Lower leg skin (tissue), 3 donors: ENCODE results near the gene PPP1CC.

Experiments
- POLR2A ChIP-seq, 2 donors: fragments of 450-650 bp; IDR thresholded peaks; one replicate each; pipeline ENCODE4 v1.6.1; 2016 to 2017; ENCODE audit warnings: antibody characterized with exemption in 2 of 2, mild to moderate bottlenecking in 1 of 2, moderate library complexity in 1 of 2
- TF ChIP-seq, protein P1 (sequence below), 3 donors: fragments of 450-650 bp; IDR thresholded peaks; one replicate each; pipeline ENCODE4 v1.5.1; 2016; ENCODE audit warnings: antibody characterized with exemption in 3 of 3, mild to moderate bottlenecking in 3 of 3, moderate library complexity in 2 of 3

DNA sequence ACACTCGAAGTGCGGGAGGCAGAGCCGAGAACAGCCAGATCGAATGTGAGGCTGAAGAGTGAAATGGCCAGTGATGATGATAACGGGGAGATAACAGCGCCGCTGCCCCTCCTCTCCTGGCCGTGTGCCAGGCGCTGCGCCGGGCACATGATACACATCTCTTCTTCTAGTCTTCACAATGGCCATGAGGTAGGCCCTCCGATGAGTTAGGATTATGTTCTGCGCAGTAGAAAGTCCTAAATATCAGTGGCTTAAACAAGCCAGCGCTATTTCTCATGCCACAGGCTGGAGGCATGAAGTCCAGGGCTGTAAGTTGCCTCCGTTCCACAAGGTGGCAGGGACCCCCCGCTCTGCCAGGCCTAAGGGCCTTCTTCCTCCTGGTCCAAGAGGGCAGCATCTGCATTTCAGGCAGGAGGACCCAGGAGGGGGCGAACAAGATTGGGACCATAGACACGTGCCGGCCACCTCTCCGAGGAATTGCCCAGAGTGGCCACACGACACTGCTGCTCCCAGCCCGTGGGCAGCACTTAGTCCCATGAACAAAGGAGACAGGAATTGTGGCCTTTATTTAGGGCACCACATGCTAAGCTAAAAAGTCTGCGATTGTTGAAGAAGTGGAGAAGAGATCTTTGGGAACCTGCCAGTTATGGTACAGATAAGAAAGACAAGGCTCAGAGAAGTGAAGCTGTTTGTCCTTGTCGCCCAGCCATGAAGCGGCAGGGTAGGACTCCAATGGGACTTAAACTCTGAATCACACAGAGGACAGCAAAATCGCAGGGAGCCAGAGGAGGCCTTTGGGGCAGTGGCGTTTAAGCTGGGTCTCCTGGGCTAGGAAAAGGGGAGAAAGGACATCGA lies 42.9 kb downstream of the PPP1CC start:
- TF ChIP-seq, protein P1, sequence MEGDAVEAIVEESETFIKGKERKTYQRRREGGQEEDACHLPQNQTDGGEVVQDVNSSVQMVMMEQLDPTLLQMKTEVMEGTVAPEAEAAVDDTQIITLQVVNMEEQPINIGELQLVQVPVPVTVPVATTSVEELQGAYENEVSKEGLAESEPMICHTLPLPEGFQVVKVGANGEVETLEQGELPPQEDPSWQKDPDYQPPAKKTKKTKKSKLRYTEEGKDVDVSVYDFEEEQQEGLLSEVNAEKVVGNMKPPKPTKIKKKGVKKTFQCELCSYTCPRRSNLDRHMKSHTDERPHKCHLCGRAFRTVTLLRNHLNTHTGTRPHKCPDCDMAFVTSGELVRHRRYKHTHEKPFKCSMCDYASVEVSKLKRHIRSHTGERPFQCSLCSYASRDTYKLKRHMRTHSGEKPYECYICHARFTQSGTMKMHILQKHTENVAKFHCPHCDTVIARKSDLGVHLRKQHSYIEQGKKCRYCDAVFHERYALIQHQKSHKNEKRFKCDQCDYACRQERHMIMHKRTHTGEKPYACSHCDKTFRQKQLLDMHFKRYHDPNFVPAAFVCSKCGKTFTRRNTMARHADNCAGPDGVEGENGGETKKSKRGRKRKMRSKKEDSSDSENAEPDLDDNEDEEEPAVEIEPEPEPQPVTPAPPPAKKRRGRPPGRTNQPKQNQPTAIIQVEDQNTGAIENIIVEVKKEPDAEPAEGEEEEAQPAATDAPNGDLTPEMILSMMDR (IDR thresholded peaks at IDR 0.05), result no peak
- TF ChIP-seq POLR2A (IDR thresholded peaks at IDR 0.05), result no peak
